Activated naive CD8-positive, alpha-beta T cell treated with anti-CD3 and anti-CD28 coated beads, Interleukin-2, amount 10 ng/mL, durations not matched to agents 7 days and 5 days (primary cell): ENCODE data around the gene BCR. TPM values are rescaled to one million over a fixed set of nuclear protein-coding genes. Genes with fewer than 3 reads are reported as not detected.

ENCODE experiments used
- ATAC-seq: fragments of 150-1000 bp; cut with Tn5 transposase; one replicate; pipeline ENCODE4 v1.10.0; 2021; ENCODE audit warnings: low read depth, moderate library complexity
- POLR2A ChIA-PET: fragments of 350-600 bp; sonication (Branson Sonifier 250); formaldehyde crosslinking; loops from one replicate; lab custom pipeline; 2021; ENCODE audit warnings: antibody characterized with exemption; lab: Charles Lee
- DNase-seq: peaks from one replicate; pipeline ENCODE4 v3.0.0; 2021
- H3K27ac Mint-ChIP-seq: one replicate; pipeline ENCODE4 v1.8.0; 2022; ENCODE audit warnings: mild to moderate bottlenecking, mixed read lengths
- H3K27me3 Mint-ChIP-seq: one replicate; pipeline ENCODE4 v1.8.0; 2022; ENCODE audit warnings: mild to moderate bottlenecking, moderate library complexity, mixed read lengths
- H3K36me3 Mint-ChIP-seq: one replicate; pipeline ENCODE4 v1.8.0; 2021; ENCODE audit warnings: mild to moderate bottlenecking, mixed read lengths
- H3K4me1 Mint-ChIP-seq: one replicate; pipeline ENCODE4 v1.8.0; 2021; ENCODE audit warnings: mixed read lengths
- H3K4me3 Mint-ChIP-seq: one replicate; pipeline ENCODE4 v1.8.0; 2022; ENCODE audit warnings: mild to moderate bottlenecking, moderate library complexity, mixed read lengths
- H3K9me3 Mint-ChIP-seq: one replicate; pipeline ENCODE4 v1.8.0; 2021; ENCODE audit warnings: mixed read lengths
- total RNA-seq, 2 experiments: library from RNA; stranded (reverse); gene quantifications; one replicate each; pipeline ENCODE4 v1.2.3, GENCODE V29; 2021

Gene BCR
- total RNA-seq, 2 experiments from 2014 or later, result 36.2 to 39.2 TPM

DNA sequence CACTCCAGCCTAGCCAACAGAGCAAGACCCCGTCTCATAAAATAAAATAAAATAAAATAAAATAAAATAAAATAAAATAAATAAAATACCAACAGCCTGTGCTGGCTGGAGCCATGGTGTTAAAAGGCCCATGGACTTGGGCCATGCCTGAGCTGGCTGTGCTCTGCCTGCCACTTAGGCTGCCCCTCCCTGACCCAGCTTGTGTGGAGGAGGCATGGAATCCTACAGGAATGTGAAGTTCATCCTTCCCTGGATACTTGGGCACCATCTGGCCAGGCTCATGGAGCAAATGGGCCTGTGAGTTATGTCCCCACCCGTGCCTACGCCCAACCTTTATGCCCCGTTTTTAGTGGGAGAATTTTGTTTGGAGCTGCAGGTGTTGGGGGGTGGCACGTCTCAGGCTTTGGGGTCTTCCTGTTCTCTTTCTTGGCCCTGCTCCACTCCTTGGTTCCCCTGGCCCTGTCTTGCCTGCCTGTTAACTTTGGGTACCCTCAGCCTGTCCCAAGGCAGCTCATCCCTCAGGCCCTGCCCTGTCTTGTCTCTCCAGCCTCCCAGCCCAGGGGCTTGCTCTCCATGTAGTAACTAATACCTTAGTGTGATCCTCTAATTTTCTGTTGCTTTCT is 51.3 kb downstream of the BCR start:
- Mint-ChIP-seq H3K9me3 (peaks cover 15% of the 10 kb centered on the region), H3K4me3 (no peak overlapping the region), H3K27me3 (no peaks in the 10 kb centered on the region), H3K36me3 (peaks cover 25% of the 10 kb centered on the region), H3K27ac (no peak overlapping the region), H3K4me1 (peaks cover 10% of the 10 kb centered on the region)
- POLR2A ChIA-PET, result no interaction called here
- no peak for DNase-seq
- ATAC-seq, result no peak

DNA sequence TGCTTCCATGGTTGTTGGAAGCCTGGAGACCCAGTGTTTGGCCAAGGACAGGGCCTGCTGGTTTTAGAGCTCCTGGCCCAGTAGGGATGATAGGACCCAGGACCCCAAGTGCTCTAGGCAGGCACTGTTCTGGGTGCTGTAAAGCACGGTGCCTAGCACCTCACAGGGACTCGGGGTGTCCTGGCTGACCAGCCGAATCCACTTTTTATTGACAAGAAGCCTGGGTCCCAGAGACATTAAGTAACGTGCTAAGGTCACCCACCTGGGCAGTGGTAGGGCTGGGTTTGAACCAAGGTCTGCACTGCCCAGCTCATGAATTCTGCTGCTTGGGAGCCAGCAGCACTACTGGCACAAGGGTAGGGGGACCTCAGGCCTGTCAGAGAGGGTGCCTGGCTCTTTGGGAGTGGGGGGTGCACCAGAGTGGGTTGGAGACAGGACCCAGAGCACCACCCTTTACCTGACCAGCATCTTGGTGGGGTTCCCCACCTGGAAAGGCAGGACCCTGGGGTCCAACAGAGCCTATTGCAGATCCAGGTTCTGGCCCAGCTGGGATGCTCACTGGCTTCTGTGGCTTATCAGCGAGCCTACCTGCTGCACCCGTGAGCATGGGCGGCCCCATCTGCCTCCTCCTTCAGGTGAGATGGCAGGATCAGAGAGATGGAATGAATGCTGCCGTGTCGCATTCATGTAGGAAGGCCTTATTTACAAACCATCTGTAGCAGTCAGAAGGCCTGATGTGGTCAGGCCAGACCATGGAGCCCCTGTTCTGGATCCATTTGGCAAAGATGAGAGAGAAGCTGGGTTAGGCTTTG is 52.0 kb downstream of the BCR start:
- Mint-ChIP-seq H3K4me3 (no peak overlapping the region), H3K27me3 (no peaks in the 10 kb centered on the region), H3K4me1 (peaks cover 6% of the 10 kb centered on the region), H3K36me3 (peaks cover 23% of the 10 kb centered on the region), H3K27ac (no peak overlapping the region), H3K9me3 (peaks cover 15% of the 10 kb centered on the region)
- DNase-seq, result no peak
- no peak for ATAC-seq
- POLR2A ChIA-PET, result no interaction called here

DNA sequence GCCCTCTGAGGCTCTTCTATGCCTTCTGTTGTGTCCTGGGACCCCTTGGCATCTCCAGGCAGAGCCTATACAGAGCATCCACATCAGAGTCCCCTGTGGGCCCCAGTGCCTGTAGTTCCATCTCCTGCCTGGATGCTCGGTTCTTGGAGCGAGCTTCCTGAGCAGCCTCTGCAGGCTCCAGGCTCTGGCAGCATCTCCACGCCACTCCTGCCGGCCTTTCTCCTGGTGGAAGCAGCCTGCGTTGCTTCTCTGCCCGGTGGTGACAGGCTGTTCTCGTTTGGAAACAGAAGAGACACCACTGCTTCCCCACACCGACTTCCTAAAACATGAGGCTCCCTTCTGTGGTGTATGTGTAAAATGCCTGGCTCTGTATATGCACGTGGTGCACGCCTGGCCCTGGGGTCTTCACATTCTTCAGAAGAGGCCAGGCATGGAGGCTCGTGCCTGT is 52.8 kb downstream of the BCR start:
- ATAC-seq, result no peak
- POLR2A ChIA-PET, result no interaction called here
- DNase-seq, result no peak
- Mint-ChIP-seq H3K27me3 (no peaks in the 10 kb centered on the region), H3K36me3 (peaks cover 18% of the 10 kb centered on the region), H3K27ac (no peak overlapping the region), H3K4me1 (peaks cover 10% of the 10 kb centered on the region), H3K4me3 (no peak overlapping the region), H3K9me3 (peaks cover 10% of the 10 kb centered on the region)

GRCh38 chr22:23233752-23234408 is 53.6 kb downstream of the BCR start:
- H3K4me3 Mint-ChIP-seq, result no peak overlapping the region
- H3K27ac Mint-ChIP-seq, result no peak overlapping the region
- peaks cover 4% of the 10 kb centered on the region for H3K9me3 Mint-ChIP-seq
- POLR2A ChIA-PET, result no interaction called here
- DNase-seq, result no peak
- H3K4me1 Mint-ChIP-seq, result peaks cover 10% of the 10 kb centered on the region
- no peaks in the 10 kb centered on the region for H3K27me3 Mint-ChIP-seq
- ATAC-seq, result no peak
- H3K36me3 Mint-ChIP-seq, result peaks cover 13% of the 10 kb centered on the region

- H3K27me3 Mint-ChIP-seq, result no peaks in the 10 kb centered on the region
- H3K4me3 Mint-ChIP-seq, result no peak overlapping the region
- DNase-seq (no peak), ATAC-seq (no peak)
- H3K36me3 Mint-ChIP-seq, result peaks cover 12% of the 10 kb centered on the region
- H3K27ac Mint-ChIP-seq, result no peak overlapping the region
- POLR2A ChIA-PET, result no interaction called here
- peaks cover 10% of the 10 kb centered on the region for H3K4me1 Mint-ChIP-seq
- peaks cover 4% of the 10 kb centered on the region for H3K9me3 Mint-ChIP-seq
These were observed 54.3 kb downstream of the BCR start for GRCh38 chr22:23234409-23235161.

GRCh38 chr22:23235425-23235824 is 55.1 kb downstream of the BCR start:
- H3K36me3 Mint-ChIP-seq, result peaks cover 6% of the 10 kb centered on the region
- H3K27ac Mint-ChIP-seq, result no peak overlapping the region
- DNase-seq, result no peak
- POLR2A ChIA-PET, result no interaction called here
- H3K4me1 Mint-ChIP-seq, result peaks cover 10% of the 10 kb centered on the region
- ATAC-seq, result no peak
- H3K4me3 Mint-ChIP-seq, result no peak overlapping the region
- no peaks in the 10 kb centered on the region for H3K27me3 Mint-ChIP-seq
- H3K9me3 Mint-ChIP-seq, result peaks cover 4% of the 10 kb centered on the region

- ATAC-seq (no peak), DNase-seq (no peak)
- POLR2A ChIA-PET, result no interaction called here
- peaks cover 4% of the 10 kb centered on the region for H3K9me3 Mint-ChIP-seq
- no peak overlapping the region for H3K27ac Mint-ChIP-seq
- no peak overlapping the region for H3K4me3 Mint-ChIP-seq
- H3K36me3 Mint-ChIP-seq, result peaks cover 9% of the 10 kb centered on the region
- peaks cover 14% of the 10 kb centered on the region for H3K4me1 Mint-ChIP-seq
- H3K27me3 Mint-ChIP-seq, result no peaks in the 10 kb centered on the region
These were observed 55.7 kb downstream of the BCR start for GRCh38 chr22:23236026-23236425.

- no peak overlapping the region for H3K27ac Mint-ChIP-seq
- no peaks in the 10 kb centered on the region for H3K27me3 Mint-ChIP-seq
- H3K4me1 Mint-ChIP-seq, result peaks cover 18% of the 10 kb centered on the region
- POLR2A ChIA-PET, result no interaction called here
- peaks cover 9% of the 10 kb centered on the region for H3K36me3 Mint-ChIP-seq
- no peak for ATAC-seq
- no peak for DNase-seq
- peaks cover 4% of the 10 kb centered on the region for H3K9me3 Mint-ChIP-seq
- H3K4me3 Mint-ChIP-seq, result no peak overlapping the region
These were observed 56.3 kb downstream of the BCR start for GRCh38 chr22:23236440-23237184.

GRCh38 chr22:23237201-23237798 is 57.0 kb downstream of the BCR start:
- Mint-ChIP-seq H3K36me3 (peaks cover 9% of the 10 kb centered on the region), H3K4me3 (no peak overlapping the region), H3K27ac (no peak overlapping the region), H3K9me3 (peaks cover 4% of the 10 kb centered on the region), H3K4me1 (peaks cover 23% of the 10 kb centered on the region), H3K27me3 (no peaks in the 10 kb centered on the region)
- no peak for ATAC-seq
- POLR2A ChIA-PET, result no interaction called here
- no peak for DNase-seq

- no peaks in the 10 kb centered on the region for H3K27me3 Mint-ChIP-seq
- POLR2A ChIA-PET, result no interaction called here
- H3K27ac Mint-ChIP-seq, result no peak overlapping the region
- H3K9me3 Mint-ChIP-seq, result peaks cover 4% of the 10 kb centered on the region
- ATAC-seq, result no peak
- no peak for DNase-seq
- peaks cover 9% of the 10 kb centered on the region for H3K36me3 Mint-ChIP-seq
- peaks cover 28% of the 10 kb centered on the region for H3K4me1 Mint-ChIP-seq
- no peak overlapping the region for H3K4me3 Mint-ChIP-seq
These were observed 57.5 kb downstream of the BCR start for GRCh38 chr22:23237841-23238240.

DNA sequence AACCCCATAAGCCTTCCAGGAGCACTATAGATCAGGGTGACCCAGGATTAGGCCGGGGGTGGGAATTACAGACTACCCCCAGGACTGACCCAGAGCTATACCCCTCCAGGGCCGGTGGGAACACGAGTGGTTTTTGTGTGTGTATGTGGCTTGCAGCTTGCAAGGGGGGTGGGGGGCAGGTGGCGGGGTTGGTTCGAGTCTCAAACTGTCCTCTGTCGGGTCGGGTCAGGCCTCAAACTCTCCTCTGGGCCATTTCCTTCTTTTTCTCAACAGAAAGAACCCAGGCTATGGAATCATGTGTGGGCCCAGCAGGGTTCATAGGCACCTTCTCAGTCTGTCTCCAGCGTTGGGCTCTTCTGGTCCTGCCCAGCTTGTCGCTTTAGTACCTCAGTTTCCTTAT is 58.4 kb downstream of the BCR start:
- ATAC-seq (no peak), DNase-seq (no peak)
- H3K36me3 Mint-ChIP-seq, result peaks cover 9% of the 10 kb centered on the region
- H3K9me3 Mint-ChIP-seq, result peaks cover 4% of the 10 kb centered on the region
- H3K4me3 Mint-ChIP-seq, result no peak overlapping the region
- no peaks in the 10 kb centered on the region for H3K27me3 Mint-ChIP-seq
- POLR2A ChIA-PET, result no interaction called here
- H3K27ac Mint-ChIP-seq, result no peak overlapping the region
- H3K4me1 Mint-ChIP-seq, result peaks cover 32% of the 10 kb centered on the region

- ATAC-seq (no peak), DNase-seq (no peak)
- peaks cover 8% of the 10 kb centered on the region for H3K36me3 Mint-ChIP-seq
- no peak overlapping the region for H3K4me3 Mint-ChIP-seq
- H3K27ac Mint-ChIP-seq, result no peak overlapping the region
- H3K27me3 Mint-ChIP-seq, result no peaks in the 10 kb centered on the region
- H3K4me1 Mint-ChIP-seq, result peaks cover 38% of the 10 kb centered on the region
- POLR2A ChIA-PET, result no interaction called here
- peaks cover 4% of the 10 kb centered on the region for H3K9me3 Mint-ChIP-seq
These were observed 59.1 kb downstream of the BCR start for GRCh38 chr22:23239429-23239828.
